ENCODE measurements around the gene TMEM181. TPM values are rescaled to one million over a fixed set of nuclear protein-coding genes. Genes with fewer than 3 reads are reported as not detected.
"Not testable (repeated sequence)": the region's sequence is repeated elsewhere in the genome, so short reads cannot be mapped to it uniquely, and the experiment has no call there.

Gene TMEM181
- total RNA-seq, 1 donor from 2014 or later, result 42.2 TPM

DNA sequence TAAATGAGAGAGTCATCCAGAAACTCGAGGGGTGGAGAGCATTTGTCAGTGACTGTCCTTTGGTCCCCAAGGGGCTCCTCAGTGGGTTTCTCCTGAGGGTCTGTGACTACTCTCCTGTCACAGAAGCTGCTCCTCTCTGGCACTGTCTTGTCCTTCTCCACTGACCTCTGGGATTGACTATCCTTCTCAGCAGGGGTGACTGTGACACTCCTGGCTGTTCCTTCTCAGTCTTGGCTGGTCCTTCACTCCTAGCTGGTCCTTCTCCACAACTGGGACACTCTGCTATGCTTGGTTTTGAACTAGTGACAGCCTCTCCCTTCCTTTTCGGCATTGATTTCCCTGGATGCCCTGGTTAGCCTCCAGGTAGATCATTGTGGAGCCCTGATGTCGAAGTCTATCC is 51.1 kb downstream of the TMEM181 start:
- TF ChIP-seq, protein P1, sequence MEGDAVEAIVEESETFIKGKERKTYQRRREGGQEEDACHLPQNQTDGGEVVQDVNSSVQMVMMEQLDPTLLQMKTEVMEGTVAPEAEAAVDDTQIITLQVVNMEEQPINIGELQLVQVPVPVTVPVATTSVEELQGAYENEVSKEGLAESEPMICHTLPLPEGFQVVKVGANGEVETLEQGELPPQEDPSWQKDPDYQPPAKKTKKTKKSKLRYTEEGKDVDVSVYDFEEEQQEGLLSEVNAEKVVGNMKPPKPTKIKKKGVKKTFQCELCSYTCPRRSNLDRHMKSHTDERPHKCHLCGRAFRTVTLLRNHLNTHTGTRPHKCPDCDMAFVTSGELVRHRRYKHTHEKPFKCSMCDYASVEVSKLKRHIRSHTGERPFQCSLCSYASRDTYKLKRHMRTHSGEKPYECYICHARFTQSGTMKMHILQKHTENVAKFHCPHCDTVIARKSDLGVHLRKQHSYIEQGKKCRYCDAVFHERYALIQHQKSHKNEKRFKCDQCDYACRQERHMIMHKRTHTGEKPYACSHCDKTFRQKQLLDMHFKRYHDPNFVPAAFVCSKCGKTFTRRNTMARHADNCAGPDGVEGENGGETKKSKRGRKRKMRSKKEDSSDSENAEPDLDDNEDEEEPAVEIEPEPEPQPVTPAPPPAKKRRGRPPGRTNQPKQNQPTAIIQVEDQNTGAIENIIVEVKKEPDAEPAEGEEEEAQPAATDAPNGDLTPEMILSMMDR (IDR thresholded peaks at IDR 0.05), result no peak
- no peak for DNase-seq (ENCODE audit: low spot score)
- peaks cover 3% of the 10 kb centered on the region for H3K4me1 Mint-ChIP-seq (ENCODE audit: low read depth)
- peak overlapping the region; percentile 37 for H3K27ac Mint-ChIP-seq (ENCODE audit: unreplicated experiment)
- no peaks in the 10 kb centered on the region for H3K27me3 Mint-ChIP-seq (ENCODE audit: low read depth)
- peaks cover 27% of the 10 kb centered on the region for H3K36me3 Mint-ChIP-seq (ENCODE audit: low read depth)
- H3K4me3 Mint-ChIP-seq (ENCODE audit: unreplicated experiment), result no peak overlapping the region
- H3K9me3 Mint-ChIP-seq (ENCODE audit: low read depth), result peaks cover 3% of the 10 kb centered on the region

DNA sequence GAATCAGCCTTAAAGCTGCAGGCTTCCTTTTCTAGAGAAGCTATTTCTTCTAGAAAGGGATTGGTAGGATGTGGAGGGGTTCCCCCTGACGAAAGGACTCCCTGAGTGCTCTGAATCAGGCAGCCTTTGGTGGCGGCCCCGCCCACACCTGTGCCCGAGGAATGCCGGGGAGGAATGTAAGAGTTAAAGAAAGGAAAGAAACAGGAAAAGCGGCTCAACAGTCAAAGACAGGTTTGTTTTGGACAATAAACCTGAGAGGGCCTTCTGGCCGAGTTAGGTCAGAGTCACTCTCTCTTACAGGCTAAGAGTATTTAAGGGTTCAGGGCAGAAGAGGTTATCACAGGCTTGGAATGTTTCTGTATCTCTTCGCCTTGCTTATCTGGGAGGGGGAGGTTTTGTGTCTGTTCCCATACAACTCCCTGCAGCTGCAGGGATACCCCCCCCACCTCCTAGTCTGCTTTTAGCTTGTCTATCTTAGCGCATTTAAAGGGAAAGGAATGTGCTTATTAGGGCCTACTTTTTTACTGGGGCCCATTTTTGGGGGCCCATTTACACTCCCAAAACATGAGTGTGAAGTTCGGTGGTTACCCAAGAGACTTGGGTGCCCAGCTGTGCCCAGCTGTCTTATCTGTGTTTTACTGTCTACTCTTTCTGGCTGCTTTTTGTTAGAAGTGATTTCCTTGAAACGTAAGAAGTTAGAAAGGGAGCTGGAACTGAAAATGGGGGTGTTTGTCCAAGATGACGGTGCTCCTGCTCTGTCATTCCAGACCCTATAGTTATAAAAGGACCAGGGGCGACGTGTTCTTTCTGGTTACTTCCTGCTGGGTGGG is 51.9 kb downstream of the TMEM181 start:
- Mint-ChIP-seq H3K9me3 (ENCODE audit: low read depth) (peaks cover 3% of the 10 kb centered on the region), H3K27ac (ENCODE audit: unreplicated experiment) (peak overlapping the region; percentile 37), H3K4me1 (ENCODE audit: low read depth) (peaks cover 3% of the 10 kb centered on the region), H3K4me3 (ENCODE audit: unreplicated experiment) (no peak overlapping the region), H3K36me3 (ENCODE audit: low read depth) (peaks cover 28% of the 10 kb centered on the region), H3K27me3 (ENCODE audit: low read depth) (no peaks in the 10 kb centered on the region)
- TF ChIP-seq, protein P1 (IDR thresholded peaks at IDR 0.05), result no peak
- DNase-seq (ENCODE audit: low spot score), result no peak

DNA sequence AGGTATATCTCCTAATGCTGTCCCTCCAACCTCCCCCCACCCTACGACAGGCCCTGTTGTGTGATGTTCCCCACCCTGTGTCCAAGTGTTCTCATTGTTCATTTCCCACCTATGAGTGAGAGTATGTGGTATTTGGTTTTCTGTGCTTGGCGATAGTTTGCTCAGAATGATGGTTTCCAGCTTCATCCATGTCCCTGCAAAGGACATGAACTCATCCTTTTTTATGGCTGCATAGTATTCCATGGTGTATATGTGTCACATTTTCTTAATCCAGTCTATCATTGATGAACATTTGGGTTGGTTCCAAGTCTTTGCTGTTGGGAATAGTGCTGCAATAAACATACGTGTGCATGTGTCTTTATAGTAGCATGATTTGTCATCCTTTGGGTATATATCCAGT is 54.7 kb downstream of the TMEM181 start:
- H3K27ac Mint-ChIP-seq (ENCODE audit: unreplicated experiment); H3K27me3 Mint-ChIP-seq (ENCODE audit: low read depth); H3K9me3 Mint-ChIP-seq (ENCODE audit: low read depth); H3K4me3 Mint-ChIP-seq (ENCODE audit: unreplicated experiment); DNase-seq (ENCODE audit: low spot score); H3K4me1 Mint-ChIP-seq (ENCODE audit: low read depth): not testable (repeated sequence)
- H3K36me3 Mint-ChIP-seq (ENCODE audit: low read depth), result peaks cover 36% of the 10 kb centered on the region

DNA sequence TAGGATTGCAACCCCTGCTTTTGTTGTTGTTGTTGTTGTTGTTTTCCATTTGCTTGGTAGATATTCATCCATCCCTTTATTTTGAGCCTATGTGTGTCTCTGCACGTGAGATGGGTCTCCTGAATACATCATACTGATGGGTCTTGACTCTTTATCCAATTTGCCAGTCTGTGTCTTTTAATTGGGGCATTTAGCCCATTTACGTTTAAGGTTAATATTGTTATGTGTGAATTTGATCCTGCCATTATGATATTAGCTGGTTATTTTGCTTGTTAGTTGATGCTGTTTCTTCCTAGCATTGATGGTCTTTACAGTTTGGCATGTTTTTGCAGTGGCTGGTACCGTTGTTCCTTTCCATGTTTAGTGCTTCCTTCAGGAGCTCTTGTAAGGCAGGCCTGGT is 58.4 kb downstream of the TMEM181 start:
- H3K4me1 Mint-ChIP-seq (ENCODE audit: low read depth); H3K27me3 Mint-ChIP-seq (ENCODE audit: low read depth); H3K27ac Mint-ChIP-seq (ENCODE audit: unreplicated experiment); H3K9me3 Mint-ChIP-seq (ENCODE audit: low read depth); H3K4me3 Mint-ChIP-seq (ENCODE audit: unreplicated experiment); DNase-seq (ENCODE audit: low spot score): not testable (repeated sequence)
- H3K36me3 Mint-ChIP-seq (ENCODE audit: low read depth), result peaks cover 34% of the 10 kb centered on the region

DNA sequence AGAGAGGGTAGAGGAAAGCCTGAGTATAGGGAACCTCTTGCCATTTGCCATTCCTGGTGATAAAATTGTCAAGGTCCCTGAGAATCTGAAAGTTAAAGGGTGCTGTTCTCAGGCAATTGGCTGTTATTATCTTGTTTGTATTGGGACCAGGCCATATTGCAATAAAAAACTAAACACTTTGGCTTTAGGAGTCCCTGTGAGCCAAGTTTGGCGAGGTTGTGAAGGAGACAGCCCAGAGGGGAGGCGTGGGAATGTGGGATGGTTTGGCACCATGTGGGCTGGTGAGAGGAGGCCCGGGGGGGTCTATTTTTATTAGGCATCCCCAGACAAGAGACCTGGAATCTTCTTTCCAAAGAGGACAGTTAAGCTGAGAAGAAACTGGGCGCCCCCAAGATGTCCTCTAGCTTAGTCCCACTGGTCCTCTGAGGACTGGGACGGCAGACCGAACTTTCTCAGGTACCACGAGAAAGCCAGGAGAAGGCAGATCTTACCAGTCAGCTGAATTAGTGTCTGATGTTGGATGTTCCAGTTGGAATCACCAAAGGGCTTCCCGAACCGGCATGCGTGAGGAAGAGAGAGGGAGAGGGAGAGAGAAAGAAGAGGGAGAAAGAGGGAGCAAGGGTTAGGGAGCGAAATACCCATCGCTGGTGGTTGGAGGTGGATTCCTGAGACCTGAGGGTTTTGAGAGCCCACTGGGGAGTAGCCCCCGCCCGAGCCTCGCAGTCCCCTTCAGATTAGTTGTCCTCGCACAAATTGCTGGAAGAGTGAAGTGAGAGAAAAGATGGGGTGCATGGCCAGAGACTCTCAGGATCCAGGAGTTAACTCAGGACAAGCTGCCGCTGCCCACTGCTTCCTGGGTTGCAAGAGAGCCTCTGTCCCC is 60.3 kb downstream of the TMEM181 start:
- Mint-ChIP-seq H3K4me3 (ENCODE audit: unreplicated experiment) (no peak overlapping the region), H3K36me3 (ENCODE audit: low read depth) (peaks cover 30% of the 10 kb centered on the region), H3K4me1 (ENCODE audit: low read depth) (no peaks in the 10 kb centered on the region), H3K9me3 (ENCODE audit: low read depth) (no peaks in the 10 kb centered on the region), H3K27ac (ENCODE audit: unreplicated experiment) (no peak overlapping the region), H3K27me3 (ENCODE audit: low read depth) (no peaks in the 10 kb centered on the region)
- TF ChIP-seq, protein P1 (IDR thresholded peaks at IDR 0.05), result no peak
- DNase-seq (ENCODE audit: low spot score), result no peak

DNA sequence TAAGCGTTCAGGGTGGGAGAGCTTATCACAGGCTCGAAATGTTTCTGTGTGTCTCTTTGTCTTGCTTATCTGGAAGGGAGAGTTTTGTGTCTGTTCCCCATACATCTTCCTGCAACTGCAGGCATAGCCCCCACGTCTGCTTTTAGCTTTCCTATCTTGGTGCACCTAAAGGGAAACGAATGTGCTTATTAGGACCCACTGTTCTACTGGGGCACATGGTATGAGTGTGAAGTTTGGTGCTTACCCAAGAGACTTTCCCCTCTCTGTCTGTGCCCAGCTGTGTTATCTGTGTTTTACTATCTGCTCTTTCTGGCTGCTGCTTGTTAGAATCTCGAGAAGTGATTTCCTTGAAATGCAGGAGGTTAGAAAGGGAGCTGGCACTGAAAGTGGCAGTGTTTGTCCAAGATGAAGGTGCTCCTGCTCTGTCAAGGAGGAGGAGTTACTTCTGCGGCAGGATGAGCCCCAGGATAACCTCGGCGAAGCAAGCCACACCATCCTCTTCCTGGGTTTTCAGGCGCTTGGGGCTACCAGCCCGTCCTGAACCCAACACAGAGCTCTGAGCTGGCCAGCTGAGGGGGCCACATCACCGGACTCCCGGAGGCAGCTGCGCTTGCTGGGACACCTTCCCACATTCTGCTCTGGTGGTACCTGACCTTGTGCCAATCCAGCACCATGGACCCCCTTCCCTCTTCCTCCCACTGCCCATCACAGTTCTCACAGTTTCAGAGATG is 61.2 kb downstream of the TMEM181 start:
- H3K4me1 Mint-ChIP-seq (ENCODE audit: low read depth), result peaks cover 3% of the 10 kb centered on the region
- no peak for DNase-seq (ENCODE audit: low spot score)
- TF ChIP-seq, protein P1 (IDR thresholded peaks at IDR 0.05), result no peak
- peaks cover 28% of the 10 kb centered on the region for H3K36me3 Mint-ChIP-seq (ENCODE audit: low read depth)
- H3K27me3 Mint-ChIP-seq (ENCODE audit: low read depth), result no peaks in the 10 kb centered on the region
- no peak overlapping the region for H3K4me3 Mint-ChIP-seq (ENCODE audit: unreplicated experiment)
- H3K9me3 Mint-ChIP-seq (ENCODE audit: low read depth), result no peaks in the 10 kb centered on the region
- no peak overlapping the region for H3K27ac Mint-ChIP-seq (ENCODE audit: unreplicated experiment)

Measured in chondrocyte (in vitro differentiated cells).